Left renal cortex interstitium (tissue), 4 donors: ENCODE measurements around the gene PLCL1. TPM values are rescaled to one million over a fixed set of nuclear protein-coding genes. Genes with fewer than 3 reads are reported as not detected.

Experiments
- DNase-seq, 4 donors: peaks; one replicate each; pipeline ENCODE4 v3.0.0-alpha.2; 2013; ENCODE audit warnings: low read depth in 4 of 4, low spot score in 2 of 4, missing footprints in 1 of 4
- polyA plus RNA-seq, 4 donors: library from polyadenylated mRNA; unstranded; fragments of 120-200 nt; gene quantifications; one replicate each; pipeline ENCODE4 v1.2.1, GENCODE V29; 2013; ENCODE audit not compliant: insufficient read length in 4 of 4

PLCL1 gene
- 10 to 100 TPM; 14.2 to 23.3 (median 15.3) TPM for polyA plus RNA-seq

- peak in 3 of 4 donors; percentile 61 to 85 (median 79) for DNase-seq
Measured at GRCh38 chr2:197804049-197804757, at the start of gene PLCL1. TSS of gene PLCL1 (plus strand) at chr2:197804593.

- no peak for DNase-seq
Measured at GRCh38 chr2:197759013-197759412, 45.4 kb upstream of the PLCL1 start.

- DNase-seq = no peak
Measured at GRCh38 chr2:197759625-197760292, 44.6 kb upstream of the PLCL1 start.

DNA sequence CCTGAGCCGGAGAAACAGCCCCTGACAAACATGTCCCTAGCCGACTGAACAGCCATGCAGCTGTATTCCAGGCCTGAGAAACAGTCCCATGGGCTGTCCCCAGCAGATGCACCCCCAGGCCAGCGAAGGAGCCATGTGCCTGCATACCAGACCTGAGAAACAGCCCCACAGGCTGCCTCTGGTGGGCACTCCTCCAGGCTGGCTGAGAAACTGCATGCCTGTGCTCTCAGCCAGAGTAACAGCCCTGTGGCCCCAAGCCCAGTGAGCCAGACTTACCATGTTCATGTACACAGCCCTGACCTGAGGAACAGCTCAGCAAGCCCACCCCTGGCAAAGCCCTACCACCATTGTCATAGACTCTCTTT, 44.1 kb upstream of the PLCL1 start:
- DNase-seq = no peak

DNA sequence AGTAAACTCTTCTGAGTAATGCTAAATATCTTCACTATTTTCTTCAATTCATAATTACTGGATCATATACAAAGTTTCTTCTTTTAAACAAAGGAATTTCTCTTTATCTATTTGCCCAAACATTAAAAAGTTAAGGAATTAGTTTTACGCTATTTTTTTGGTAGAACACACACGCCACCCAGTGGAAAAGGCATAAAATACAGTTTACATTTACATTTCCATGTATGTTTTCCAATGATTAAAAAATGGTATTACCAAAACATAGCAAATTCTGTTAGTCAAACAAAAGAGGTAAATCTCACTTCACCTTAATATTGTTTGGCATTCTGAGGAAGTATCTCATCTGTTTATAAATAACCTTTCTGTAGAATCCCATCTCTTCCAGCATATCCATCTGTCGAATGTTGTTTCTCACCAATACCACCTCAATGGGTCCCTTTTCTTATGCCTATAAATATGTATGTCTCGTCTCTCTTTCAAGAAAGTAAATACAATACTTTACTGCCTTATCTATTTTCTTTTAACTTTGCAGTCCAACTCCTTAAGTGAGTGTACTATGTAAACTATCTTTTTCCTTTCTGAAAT, 26.5 kb upstream of the PLCL1 start:
- peak in 2 of 4 donors; percentile 4 to 27 for DNase-seq

- DNase-seq = no peak
Measured at GRCh38 chr2:197779261-197779660, 25.1 kb upstream of the PLCL1 start.

GRCh38 chr2:197782126-197782525, 22.3 kb upstream of the PLCL1 start:
- DNase-seq = no peak

DNA sequence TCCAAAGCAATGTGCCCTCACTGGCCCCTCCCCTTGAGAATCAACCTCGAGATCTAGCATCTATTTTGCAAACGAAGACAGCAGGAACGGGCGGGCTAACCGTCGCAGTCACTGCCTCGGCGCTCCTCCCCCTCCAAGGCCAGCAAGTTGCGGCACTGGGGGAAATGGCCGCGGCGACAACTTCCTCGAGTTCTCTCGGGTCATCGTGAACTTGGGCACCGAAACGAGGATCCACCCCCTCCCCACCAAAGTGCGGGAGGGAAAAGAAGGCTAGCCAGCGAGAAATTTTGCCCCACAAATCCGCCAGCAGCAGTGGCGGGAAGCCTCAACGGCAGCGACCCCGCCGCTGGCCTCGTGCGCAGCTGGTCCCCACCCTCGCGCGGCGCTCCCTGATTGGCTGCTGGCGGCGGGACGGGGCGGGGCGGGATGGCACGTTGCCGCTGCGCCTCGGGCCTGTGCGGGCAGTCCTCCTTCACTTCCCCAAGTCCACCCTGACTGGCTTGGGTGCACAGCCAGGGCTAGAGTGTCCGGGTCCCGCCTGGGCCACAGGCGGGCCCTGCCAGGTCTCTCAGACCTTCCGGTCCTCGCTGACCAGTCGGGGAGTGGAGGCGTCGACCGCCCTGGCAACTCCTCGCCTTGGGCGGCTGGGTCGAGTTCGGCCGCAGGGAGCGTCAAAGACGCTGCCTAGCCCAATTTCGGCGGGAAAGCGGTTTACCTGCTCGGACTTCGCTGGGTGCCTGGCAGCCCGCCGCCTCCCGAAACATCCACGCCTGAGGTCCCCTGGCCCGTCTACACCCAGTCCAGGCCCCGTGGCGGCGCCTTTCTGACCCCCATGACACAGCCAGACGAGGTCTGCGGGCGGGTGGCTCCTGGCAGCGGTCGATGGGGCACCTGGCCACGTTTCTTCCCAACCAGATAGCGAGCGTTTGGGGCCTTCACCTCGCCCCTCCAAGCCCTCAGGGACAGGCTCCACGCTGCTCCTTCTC, 19.1 kb upstream of the PLCL1 start, which contains the start of gene BOLL:
BOLL (minus strand) TSS at position 364 of the 986 bp plus-strand sequence. CDS start 3,469 bp downstream, outside the sequence.
- DNase-seq = no peak

GRCh38 chr2:197786010-197786877, 18.1 kb upstream of the PLCL1 start:
- peak in 1 of 4 donors; percentile 14 for DNase-seq

- DNase-seq = no peak
Measured at GRCh38 chr2:197793456-197793855, 10.9 kb upstream of the PLCL1 start.

DNA sequence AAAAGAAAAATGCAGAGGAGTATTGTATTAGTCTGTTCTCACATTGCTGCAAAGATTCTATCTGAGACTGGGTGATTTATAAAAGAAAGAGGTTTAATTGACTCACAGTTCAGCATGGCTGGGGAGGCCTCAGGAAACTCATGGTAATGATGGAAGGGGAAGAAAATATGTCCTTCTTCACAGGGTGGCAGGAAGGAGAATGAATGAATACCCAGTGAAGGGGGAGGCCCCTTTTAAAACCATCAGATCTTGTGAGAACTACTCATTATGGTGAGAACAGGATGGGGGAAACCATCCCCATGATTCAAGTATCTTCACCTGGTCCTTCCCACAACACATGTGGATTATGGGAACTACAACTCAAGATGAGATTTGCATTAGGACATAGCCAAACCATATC, 9.1 kb upstream of the PLCL1 start:
- DNase-seq = no peak

DNA sequence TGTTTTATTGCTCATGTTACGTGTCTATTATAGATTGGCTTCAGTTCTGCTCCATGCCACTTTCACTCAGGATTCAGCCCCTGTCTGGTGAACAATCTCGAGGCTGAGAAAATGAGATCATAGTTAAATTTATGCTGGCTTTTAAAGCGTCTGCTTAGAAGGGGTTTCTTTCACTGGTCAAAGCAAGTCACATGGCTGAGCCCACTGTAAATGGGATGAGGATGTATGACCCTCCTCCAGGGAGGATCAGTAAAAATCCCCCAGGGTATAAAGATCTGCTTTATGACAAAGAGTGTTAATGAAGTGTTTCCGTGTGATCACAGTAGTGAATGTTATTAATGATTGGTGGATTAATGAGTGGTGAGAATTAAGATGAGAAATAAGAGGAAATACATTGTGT, 6.2 kb upstream of the PLCL1 start:
- DNase-seq = no peak

DNA sequence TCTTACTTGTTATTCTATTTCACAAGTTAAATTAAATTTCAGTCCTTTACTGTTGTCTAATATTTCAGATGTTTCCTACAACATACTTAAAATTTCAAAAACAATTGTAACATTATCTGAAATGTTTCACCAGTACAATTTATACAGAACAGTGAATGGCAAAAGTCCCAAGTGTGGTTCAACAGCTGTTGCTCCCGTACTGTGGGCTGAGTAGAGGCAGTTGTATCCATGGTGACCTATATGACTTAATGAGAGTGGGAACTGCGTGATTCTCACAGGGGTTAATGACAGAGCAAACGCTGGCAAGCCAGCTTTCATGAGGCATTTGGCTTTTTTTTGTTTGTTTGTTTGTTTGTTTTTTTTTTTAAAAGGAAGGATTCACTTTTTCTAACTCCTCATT, 5.3 kb upstream of the PLCL1 start:
- DNase-seq = no peak

DNA sequence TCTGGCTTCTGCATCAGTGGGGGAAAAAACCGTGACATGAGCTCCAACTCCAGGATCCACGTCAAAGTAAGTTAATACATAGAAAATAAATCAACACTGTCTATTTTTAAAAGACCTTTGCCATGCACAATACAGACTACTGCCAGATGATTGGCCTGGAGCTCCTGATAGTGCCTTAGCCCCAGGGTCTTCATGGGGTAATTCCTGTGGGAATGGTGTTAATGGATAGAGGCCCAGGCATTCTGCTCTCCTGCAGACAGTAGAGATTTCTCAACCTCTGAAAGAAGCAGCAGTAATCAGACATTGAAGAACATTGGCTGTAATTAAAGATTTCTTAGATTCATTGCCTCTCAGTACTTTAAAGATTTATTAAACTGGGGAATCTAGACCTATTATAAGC, 4.3 kb upstream of the PLCL1 start:
- no peak for DNase-seq

DNA sequence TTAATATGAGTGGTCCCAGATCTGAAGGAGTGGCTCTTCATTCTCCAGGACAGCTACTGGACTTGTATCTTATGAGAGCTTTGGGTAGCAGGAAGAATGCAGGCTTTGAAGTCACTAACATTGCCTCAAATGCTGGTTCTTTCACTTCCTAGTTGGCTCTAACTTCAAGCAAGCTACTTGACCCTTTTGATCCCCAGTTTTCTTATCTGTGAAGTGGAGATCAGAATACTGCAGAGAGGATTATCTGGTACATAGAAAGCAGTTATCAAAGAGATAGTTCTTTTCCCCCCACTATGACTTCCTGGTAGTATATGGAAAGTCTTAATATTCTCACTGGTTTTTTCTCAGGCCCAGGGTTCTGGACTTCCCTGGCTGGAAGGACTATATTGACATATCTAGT, 3.4 kb upstream of the PLCL1 start:
- DNase-seq = no peak

GRCh38 chr2:197803033-197803444, 1.4 kb upstream of the PLCL1 start:
- DNase-seq = peak in 1 of 4 donors; percentile 58

GRCh38 chr2:197804758-197805714, 643 bp downstream of the PLCL1 start:
- DNase-seq = no peak
